ENCODE data around the gene MED16.

MED16 gene

DNA sequence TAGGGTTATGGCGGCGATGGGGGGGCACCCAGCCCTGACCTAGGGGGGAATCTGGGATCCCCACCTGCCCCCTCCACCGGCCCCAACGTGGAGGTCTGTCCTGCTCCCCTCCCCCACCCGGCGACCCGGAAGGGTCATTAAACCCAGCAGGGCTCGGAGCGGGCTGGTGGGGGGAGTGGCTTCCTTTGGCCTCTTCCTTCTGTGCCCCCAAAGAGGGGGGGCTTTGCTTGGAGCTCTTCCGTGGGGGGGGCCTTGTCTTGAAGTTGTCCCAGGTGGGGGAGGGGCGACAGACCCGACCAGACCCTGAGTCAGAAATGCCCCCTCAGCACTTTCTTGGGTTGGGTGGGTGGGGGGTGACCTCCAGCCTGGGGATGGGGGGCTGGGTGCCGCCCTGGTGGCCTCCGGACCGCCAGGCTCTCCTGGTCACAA is 34.4 kb upstream of the MED16 start:
- no peak for DNase-seq

GRCh38 chr19:926589-927350 is 33.8 kb upstream of the MED16 start:
- peak; percentile 28 for DNase-seq

GRCh38 chr19:926323-926588 is 33.3 kb upstream of the MED16 start:
- DNase-seq, result no peak

- peak; percentile 69 for DNase-seq
Observed at GRCh38 chr19:925526-926322, 32.7 kb upstream of the MED16 start, which contains the start of gene ARID3A. Gene ARID3A (plus strand): TSS chr19:926035. CDS start chr19:929529, 3,494 bp downstream.

DNA sequence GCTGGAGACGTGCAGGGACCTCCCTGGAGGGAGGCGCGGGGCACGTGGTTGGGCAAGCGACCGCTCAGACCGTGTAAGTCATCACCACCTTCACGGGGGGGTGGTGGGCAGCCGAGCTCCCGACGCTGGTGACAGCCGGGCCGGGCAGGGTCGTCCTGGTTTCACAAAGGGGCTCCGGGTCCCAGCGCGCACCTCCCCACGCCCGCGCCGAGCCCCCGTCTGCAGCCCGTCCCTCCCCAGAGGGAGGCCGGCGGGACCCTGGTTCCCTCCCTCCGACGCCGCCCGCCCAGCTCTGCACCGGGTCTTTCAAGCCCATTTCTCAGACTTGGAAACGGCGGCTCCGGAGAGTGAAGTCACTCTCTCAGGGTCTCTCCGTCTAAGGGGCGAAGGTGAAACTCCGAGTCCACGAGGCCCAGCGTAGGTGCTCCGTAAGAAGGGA is 32.1 kb upstream of the MED16 start:
- DNase-seq, result peak; percentile 70

- DNase-seq, result no peak
Observed at GRCh38 chr19:924553-925086, 31.6 kb upstream of the MED16 start.

DNA sequence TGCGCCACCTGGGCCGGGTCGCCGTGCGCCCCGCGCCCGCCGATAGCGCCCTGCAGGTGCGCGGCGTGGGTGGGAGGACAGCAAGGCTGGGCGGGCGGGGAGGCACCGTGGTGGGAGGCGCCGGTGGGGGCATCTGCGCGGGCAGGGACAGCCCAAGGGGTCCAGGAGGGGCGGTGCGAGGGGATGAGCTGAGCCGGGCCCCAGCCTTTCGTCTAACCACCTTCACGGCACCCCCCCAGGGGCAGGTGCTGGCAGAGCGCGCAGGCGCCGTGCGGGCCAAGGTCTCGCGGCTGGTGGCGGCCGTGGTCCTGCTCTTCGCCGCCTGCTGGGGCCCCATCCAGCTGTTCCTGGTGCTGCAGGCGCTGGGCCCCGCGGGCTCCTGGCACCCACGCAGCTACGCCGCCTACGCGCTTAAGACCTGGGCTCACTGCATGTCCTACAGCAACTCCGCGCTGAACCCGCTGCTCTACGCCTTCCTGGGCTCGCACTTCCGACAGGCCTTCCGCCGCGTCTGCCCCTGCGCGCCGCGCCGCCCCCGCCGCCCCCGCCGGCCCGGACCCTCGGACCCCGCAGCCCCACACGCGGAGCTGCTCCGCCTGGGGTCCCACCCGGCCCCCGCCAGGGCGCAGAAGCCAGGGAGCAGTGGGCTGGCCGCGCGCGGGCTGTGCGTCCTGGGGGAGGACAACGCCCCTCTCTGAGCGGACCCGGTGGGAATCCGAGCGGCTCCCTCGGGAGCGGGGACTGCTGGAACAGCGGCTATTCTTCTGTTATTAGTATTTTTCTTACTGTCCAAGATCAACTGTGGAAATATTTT is 27.3 kb upstream of the MED16 start:
- peak; percentile 70 for DNase-seq

GRCh38 chr19:919199-920050 is 26.4 kb upstream of the MED16 start:
- DNase-seq, result peak; percentile 24

DNA sequence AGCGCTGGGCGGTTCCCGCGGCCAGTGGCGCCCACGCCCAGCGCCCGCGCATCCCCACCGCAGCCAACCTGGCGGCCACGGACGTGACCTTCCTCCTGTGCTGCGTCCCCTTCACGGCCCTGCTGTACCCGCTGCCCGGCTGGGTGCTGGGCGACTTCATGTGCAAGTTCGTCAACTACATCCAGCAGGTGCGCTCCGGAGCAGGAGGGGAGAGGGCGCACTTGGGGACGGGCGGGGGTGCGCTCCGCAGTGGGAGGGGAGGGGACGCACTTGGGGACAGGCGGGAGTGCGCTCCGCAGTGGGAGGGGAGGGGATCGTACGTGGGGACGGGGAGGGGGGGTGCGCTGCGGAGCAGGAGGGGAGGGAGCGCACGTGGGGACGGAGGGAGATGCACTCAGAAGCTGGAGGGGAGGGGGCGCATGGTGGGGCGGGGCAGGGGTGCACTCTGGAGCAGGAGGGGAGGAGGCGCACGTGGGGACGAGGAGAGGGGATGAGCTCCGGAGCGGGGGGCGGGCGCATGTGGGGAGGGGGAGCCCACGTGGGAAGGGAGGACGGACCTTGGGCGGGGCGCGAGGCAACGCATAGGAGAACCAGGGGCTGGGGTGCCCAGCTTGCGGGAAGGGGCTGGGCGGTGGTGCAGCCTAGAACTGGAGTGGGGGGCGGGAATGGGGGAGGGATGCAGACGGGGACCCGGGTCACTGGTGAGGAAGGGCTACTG is 25.7 kb upstream of the MED16 start:
- DNase-seq, result no peak

DNA sequence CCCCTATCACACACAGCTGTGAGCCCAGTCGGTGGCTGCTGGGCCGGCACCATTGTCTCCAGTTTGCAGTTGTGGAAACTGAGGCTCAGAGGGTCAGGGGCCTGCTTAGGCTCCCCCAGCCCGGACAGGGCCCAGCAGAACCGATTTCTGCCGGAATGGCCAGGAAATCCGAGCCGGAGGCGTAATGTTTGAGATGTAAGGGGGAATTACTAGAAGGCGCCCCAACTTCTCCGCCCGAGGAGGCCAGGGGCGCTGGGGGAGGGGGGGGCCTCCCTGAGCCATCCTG is 25.1 kb upstream of the MED16 start:
- DNase-seq, result no peak

DNA sequence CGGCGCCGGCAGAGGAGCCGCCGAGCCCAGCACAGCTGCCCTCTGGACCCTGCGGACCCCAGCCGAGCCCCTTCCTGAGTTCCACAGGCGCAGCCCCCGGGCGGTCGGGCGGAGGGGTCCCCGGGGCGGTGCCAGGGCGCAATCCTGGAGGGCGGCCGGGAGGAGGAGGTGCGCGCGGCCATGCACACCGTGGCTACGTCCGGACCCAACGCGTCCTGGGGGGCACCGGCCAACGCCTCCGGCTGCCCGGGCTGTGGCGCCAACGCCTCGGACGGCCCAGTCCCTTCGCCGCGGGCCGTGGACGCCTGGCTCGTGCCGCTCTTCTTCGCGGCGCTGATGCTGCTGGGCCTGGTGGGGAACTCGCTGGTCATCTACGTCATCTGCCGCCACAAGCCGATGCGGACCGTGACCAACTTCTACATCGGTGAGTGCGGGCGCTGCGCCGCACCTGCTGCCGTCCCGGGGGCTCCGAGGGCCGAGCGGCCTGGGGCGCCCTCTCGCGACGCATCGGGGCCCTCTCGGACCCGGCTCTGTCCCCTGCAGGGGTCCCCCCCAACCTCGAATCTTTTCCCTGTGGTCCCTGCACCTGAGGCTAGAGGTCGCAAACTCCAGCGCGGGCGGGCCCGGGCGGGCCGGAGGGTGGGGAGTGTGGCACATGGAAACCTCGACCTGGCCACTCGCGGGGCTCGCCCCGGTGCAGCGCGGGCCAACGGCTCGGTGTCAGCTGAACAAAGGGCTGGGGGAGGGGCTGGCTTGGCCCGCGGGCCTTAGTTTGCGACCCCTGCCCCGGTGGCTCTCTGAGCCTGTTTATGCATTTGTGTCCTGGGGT is 24.6 kb upstream of the MED16 start, which contains the start of gene KISS1R:
Gene KISS1R, plus strand, starts transcription at position 11 of the 829 bp plus-strand sequence. Its CDS starts 170 bp downstream, at position 181.
- peak; percentile 41 for DNase-seq

- no peak for DNase-seq
Observed at GRCh38 chr19:916645-917322, 23.8 kb upstream of the MED16 start.

GRCh38 chr19:913080-913748 is 20.2 kb upstream of the MED16 start, which contains the start of gene R3HDM4:
Gene R3HDM4 (minus strand): TSS chr19:913219. CDS start chr19:913157, 62 bp downstream.
- peak; percentile 79 for DNase-seq

- DNase-seq, result peak; percentile 35
Observed at GRCh38 chr19:912181-913079, 19.4 kb upstream of the MED16 start.

DNA sequence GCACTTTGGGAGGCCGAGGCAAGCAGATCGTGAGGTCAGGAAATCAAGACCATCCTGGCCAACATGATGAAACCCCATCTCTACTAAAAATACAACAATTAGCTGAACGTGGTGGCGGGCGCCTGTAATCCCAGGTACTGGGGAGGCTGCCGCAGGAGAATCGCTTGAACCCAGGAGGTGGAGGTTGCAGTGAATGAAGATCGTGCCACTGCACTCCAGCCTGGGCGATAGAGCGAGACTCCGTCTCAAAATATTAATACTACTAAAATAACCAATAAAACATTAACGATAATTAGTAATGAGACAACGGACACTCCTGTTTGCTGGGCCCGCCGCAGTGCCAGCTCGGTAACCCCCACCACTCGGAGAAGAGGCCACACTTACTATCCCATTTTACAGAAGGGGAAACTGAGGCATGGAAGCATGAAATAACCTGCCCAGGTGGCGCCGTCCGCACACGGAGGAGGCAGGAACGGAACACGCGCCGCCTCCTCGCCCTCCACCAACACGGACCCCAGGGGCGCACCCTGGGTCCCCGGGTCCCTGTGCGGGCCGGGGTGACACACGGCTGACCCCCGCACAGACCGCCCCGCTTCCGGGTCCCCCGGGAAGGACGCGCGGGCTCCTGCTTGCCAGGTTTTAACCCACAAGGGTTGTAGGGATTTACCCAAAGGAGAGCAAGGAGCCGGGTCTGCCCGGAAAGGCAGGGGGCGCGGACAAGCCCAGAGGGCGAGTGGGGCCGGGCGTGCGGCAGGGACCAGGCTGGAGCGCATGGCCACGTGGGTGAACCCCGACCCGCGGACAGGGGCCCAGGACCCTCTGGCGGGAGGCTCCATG is 18.4 kb upstream of the MED16 start:
- DNase-seq, result no peak

DNA sequence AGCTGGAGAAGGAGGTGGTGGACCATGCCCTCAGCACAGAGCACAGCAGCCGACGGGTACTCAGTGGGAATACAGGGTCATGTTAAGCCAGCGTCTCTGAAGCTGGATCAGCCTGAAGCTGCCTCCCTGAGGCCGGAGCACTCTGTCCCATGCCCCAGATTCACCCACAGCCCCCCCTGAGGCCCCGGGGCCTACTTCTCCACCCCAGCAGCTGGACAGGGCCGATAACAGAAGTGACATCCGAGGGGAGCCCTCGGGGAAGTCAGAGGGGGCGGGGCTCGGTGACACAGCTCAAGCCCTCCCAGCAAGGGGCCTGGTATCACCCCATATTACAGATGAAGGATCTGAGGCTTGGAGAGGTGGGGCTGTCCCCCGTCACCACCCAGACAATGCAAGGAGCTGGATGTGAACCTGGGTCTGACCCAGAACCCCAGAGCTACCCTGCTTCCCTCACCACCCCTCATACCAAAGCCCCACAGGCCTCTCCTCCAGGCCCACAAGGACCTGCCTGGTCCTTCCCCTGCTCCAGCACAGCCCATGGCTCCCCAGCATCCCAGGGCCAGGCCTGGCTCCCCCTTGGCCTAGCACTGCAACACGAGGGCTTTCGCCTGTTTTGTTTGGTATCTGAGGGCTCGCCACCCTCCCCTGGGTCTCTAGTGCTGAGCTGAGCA is 14.3 kb upstream of the MED16 start:
- no peak for DNase-seq

- peak; percentile 45 for DNase-seq
Observed at GRCh38 chr19:906480-906879, 13.5 kb upstream of the MED16 start.

Data from CD4-positive, alpha-beta T cell treated with Interleukin-4 for 4 hours (primary cell).